PC-9 (cell line): Measurements from ENCODE around the gene PTPRT. TPM values are rescaled to one million over a fixed set of nuclear protein-coding genes. Genes with fewer than 3 reads are reported as not detected.

Source experiments
- BruUV-seq: library from RNA; stranded (reverse); fragments of 400-500 nt; replicated peaks from 2 replicates; lab custom pipeline; 2021; lab: Mats Ljungman, UMichigan
- CTCF ChIA-PET: fragments of 300-600 bp; sonication (Branson Sonifier 250); formaldehyde crosslinking; loops from one replicate; lab custom pipeline; 2022; ENCODE audit warnings: antibody characterized with exemption; lab: Charles Lee
- POLR2A ChIA-PET: fragments of 300-600 bp; sonication (Branson Sonifier 250); formaldehyde crosslinking; loops from one replicate; lab custom pipeline; 2022; ENCODE audit warnings: antibody characterized with exemption; ENCODE audit not compliant: unreplicated experiment; lab: Charles Lee
- DNase-seq, 2 experiments: peaks; one replicate each; pipeline versions ENCODE4 v3.0.0 to v3.0.0-alpha.2; 2015 to 2022; ENCODE audit warnings: mixed read lengths in 1 of 2
- H2AFZ ChIP-seq: fragments of 200-600 bp; sonication (generic); 2 replicates; pipeline ENCODE4 v1.8.1; 2017; ENCODE audit warnings: antibody characterized with exemption
- H3F3A ChIP-seq: fragments of 200-600 bp; sonication (generic); 2 replicates; pipeline ENCODE4 v1.8.1; 2017; ENCODE audit warnings: antibody characterized with exemption, mild to moderate bottlenecking, low read depth; ENCODE audit not compliant: insufficient read depth
- H3K27ac ChIP-seq: fragments of 200-600 bp; sonication (generic); 2 replicates; pipeline ENCODE4 v1.6.1; 2016; ENCODE audit warnings: mixed run types
- H3K27me3 ChIP-seq: fragments of 200-600 bp; sonication (generic); 2 replicates; pipeline ENCODE4 v1.6.1; 2016; ENCODE audit warnings: low read depth, mixed run types; ENCODE audit not compliant: insufficient read depth
- H3K36me3 ChIP-seq: fragments of 200-600 bp; sonication (generic); 2 replicates; pipeline ENCODE4 v1.6.1; 2016; ENCODE audit warnings: low read depth, mixed run types
- H3K4me1 ChIP-seq: fragments of 200-600 bp; sonication (generic); replicated peaks from 2 replicates; pipeline ENCODE4 v1.6.1; 2016; ENCODE audit warnings: mixed run types; ENCODE audit not compliant: insufficient read depth
- H3K4me2 ChIP-seq: fragments of 200-600 bp; sonication (generic); 2 replicates; pipeline ENCODE4 v1.6.1; 2017; ENCODE audit warnings: mixed run types
- H3K4me3 ChIP-seq: fragments of 200-600 bp; sonication (generic); 2 replicates; pipeline ENCODE4 v1.6.1; 2016; ENCODE audit warnings: mixed run types
- H3K79me2 ChIP-seq: fragments of 200-600 bp; sonication (generic); 2 replicates; pipeline ENCODE4 v1.6.1; 2017; ENCODE audit warnings: low read depth, mixed run types
- H3K9me2 ChIP-seq: fragments of 200-600 bp; sonication (generic); 2 replicates; pipeline ENCODE4 v1.8.1; 2017; ENCODE audit warnings: mild to moderate bottlenecking; ENCODE audit not compliant: insufficient read depth
- H3K9me3 ChIP-seq: fragments of 200-600 bp; sonication (generic); 2 replicates; pipeline ENCODE4 v1.8.1; 2016; ENCODE audit warnings: low read depth; ENCODE audit not compliant: insufficient read depth
- H4K20me1 ChIP-seq: fragments of 200-600 bp; sonication (generic); 2 replicates; pipeline ENCODE4 v1.8.1; 2017; ENCODE audit not compliant: insufficient read depth
- EZH2 ChIP-seq: fragments of 200-600 bp; sonication (generic); IDR thresholded peaks from 2 replicates; pipeline ENCODE4 v1.8.0; 2017; ENCODE audit warnings: antibody characterized with exemption, low read depth
- intact Hi-C: fragments of 100-400 bp; cut with micrococcal nuclease; formaldehyde crosslinking; loops from one replicate; pipeline ENCODE4 v1.10.0; 2022; ENCODE audit not compliant: unreplicated experiment
- total RNA-seq: library from RNA; stranded (reverse); gene quantifications from 2 replicates; pipeline ENCODE4 v1.2.3, GENCODE V29; 2021
- TF ChIP-seq, protein P1 (sequence below): fragments of 200-600 bp; sonication (generic); conservative IDR thresholded peaks from 2 replicates; pipeline ENCODE4 v1.6.1; 2017; ENCODE audit warnings: mixed run types, antibody characterized with exemption, mild to moderate bottlenecking, moderate library complexity

The PTPRT gene
- total RNA-seq, 1 experiment from 2014 or later: not detected

DNA sequence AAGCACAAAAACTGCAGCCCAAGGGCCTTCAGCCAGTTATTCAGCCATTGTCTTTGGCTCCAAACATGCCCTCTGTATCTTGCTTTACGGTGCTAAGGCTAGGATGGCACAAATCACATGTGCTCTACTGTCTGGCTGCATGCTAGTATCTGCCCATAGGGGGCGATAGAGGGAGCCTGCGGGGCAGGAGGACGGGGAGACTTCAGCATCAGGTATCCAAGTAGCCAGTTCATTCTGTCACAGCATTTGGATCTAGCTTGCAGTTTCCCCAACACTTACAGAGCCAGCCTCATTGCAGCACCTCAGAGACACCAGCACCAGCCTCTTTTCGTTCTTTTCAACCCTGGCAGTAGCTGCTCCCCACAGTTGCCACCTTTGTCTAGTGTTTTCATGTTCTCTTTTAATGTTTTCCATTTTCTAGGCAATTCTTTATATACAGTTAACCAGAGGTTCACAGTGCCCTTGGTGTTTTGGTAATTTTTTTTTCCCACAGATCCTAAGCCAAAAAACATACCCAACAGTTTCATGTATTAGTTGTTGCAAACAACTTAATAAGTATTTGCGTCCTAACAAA is 705.9 kb downstream of the PTPRT start:
- H3K4me3 ChIP-seq: no peak overlapping the region
- no TSS peak for BruUV-seq
- ChIA-PET CTCF (no interaction called here), POLR2A (no interaction called here)
- no peaks in the 10 kb centered on the region for H3K9me3 ChIP-seq
- DNase-seq: peak in 1 of 2 experiments; percentile 10
- no peaks in the 10 kb centered on the region for H3K9me2 ChIP-seq
- H3K4me2 ChIP-seq: no peak overlapping the region
- no peak overlapping the region for H3K27ac ChIP-seq
- no peaks in the 10 kb centered on the region for H3F3A ChIP-seq
- intact Hi-C loops: no loop called here
- H4K20me1 ChIP-seq: no peaks in the 10 kb centered on the region
- peaks cover 12% of the 10 kb centered on the region; the same call in 1 of the 2 replicates for H3K27me3 ChIP-seq
- TF ChIP-seq EZH2: no peak
- TF ChIP-seq, protein P1, sequence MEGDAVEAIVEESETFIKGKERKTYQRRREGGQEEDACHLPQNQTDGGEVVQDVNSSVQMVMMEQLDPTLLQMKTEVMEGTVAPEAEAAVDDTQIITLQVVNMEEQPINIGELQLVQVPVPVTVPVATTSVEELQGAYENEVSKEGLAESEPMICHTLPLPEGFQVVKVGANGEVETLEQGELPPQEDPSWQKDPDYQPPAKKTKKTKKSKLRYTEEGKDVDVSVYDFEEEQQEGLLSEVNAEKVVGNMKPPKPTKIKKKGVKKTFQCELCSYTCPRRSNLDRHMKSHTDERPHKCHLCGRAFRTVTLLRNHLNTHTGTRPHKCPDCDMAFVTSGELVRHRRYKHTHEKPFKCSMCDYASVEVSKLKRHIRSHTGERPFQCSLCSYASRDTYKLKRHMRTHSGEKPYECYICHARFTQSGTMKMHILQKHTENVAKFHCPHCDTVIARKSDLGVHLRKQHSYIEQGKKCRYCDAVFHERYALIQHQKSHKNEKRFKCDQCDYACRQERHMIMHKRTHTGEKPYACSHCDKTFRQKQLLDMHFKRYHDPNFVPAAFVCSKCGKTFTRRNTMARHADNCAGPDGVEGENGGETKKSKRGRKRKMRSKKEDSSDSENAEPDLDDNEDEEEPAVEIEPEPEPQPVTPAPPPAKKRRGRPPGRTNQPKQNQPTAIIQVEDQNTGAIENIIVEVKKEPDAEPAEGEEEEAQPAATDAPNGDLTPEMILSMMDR: peak; percentile 67
- no peaks in the 10 kb centered on the region for H3K79me2 ChIP-seq
- no peak overlapping the region for H2AFZ ChIP-seq
- H3K4me1 ChIP-seq: no peaks in the 10 kb centered on the region
- H3K36me3 ChIP-seq: no peaks in the 10 kb centered on the region

DNA sequence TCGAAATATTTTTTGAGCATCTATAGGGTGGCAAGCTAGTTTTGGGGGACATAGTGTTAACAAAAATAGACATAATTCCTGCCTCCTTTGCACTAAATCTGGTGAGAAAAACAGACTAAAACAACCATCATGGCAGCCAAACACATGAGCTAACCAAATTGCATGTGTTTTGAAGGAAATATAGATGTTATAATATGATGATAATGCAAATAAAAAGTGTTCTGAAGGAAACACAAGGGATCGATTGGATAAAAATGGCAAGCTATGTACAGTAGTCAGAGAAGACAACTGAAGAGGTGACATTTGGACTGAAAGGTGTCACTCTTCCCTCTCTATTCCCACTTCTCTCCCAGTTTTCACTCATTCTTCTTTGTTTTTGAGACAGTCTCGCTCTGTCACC is 706.9 kb downstream of the PTPRT start:
- no peak for DNase-seq
- no peaks in the 10 kb centered on the region for H3F3A ChIP-seq
- H4K20me1 ChIP-seq: no peaks in the 10 kb centered on the region
- BruUV-seq: no TSS peak
- no peaks in the 10 kb centered on the region for H3K79me2 ChIP-seq
- no peaks in the 10 kb centered on the region for H3K4me1 ChIP-seq
- H3K36me3 ChIP-seq: no peaks in the 10 kb centered on the region
- H3K9me2 ChIP-seq: no peaks in the 10 kb centered on the region
- H3K9me3 ChIP-seq: no peaks in the 10 kb centered on the region
- H3K27me3 ChIP-seq: peaks cover 22% of the 10 kb centered on the region; the same call in 1 of the 2 replicates
- no peak overlapping the region for H2AFZ ChIP-seq
- CTCF ChIA-PET: no interaction called here
- TF ChIP-seq, protein P1: no peak
- TF ChIP-seq EZH2: no peak
- H3K4me3 ChIP-seq: no peak overlapping the region
- POLR2A ChIA-PET: no interaction called here
- no peak overlapping the region for H3K4me2 ChIP-seq
- intact Hi-C loops: no loop called here
- no peak overlapping the region for H3K27ac ChIP-seq

DNA sequence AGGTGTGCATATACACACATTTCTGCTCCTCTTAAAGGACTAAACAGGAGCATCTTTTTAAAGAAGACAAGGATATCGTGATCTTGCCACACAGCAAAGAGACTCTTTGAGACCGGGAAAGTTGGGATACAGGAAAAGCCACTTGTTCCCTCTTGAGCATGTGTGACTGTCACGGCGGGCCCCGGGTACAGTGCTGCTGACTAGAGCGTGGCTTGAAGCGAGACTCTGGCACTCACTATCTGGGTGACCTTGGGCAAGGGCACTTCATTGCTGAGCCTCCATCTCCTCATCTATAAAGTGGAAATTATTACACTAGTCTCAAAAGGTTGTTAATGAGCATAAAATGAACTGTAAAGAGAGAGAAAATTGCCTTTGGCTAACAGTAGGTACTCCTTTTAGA is 713.9 kb downstream of the PTPRT start:
- ChIA-PET POLR2A (no interaction called here), CTCF (no interaction called here)
- H3K27ac ChIP-seq: no peak overlapping the region
- H2AFZ ChIP-seq: no peak overlapping the region
- H3K79me2 ChIP-seq: no peaks in the 10 kb centered on the region
- no peak overlapping the region for H3K4me3 ChIP-seq
- no peaks in the 10 kb centered on the region for H4K20me1 ChIP-seq
- intact Hi-C loops: no loop called here
- TF ChIP-seq EZH2: no peak
- TF ChIP-seq, protein P1: no peak
- H3F3A ChIP-seq: no peaks in the 10 kb centered on the region
- H3K36me3 ChIP-seq: no peaks in the 10 kb centered on the region
- peaks cover 60% of the 10 kb centered on the region for H3K27me3 ChIP-seq
- H3K4me2 ChIP-seq: no peak overlapping the region
- H3K4me1 ChIP-seq: no peaks in the 10 kb centered on the region
- no peak for DNase-seq
- BruUV-seq: no TSS peak
- H3K9me3 ChIP-seq: no peaks in the 10 kb centered on the region
- H3K9me2 ChIP-seq: no peaks in the 10 kb centered on the region
